MM.1S (cell line): ENCODE data around the gene FBXO38.

Experiments
- CTCF ChIP-seq: fragments of 300-600 bp; sonication (generic); IDR thresholded peaks from 2 replicates; pipeline ENCODE4 v1.5.1; 2016; ENCODE audit warnings: antibody characterized with exemption, low read length, mixed read lengths
- EZH2 ChIP-seq: fragments of 300-600 bp; sonication (generic); optimal IDR thresholded peaks from 2 replicates; pipeline ENCODE3; 2017; ENCODE audit warnings: low read depth, mild to moderate bottlenecking, antibody characterized with exemption, low read length, mixed read lengths

GRCh38 chr5:148443998-148444397, 60.2 kb downstream of the FBXO38 start:
- peak; percentile 73 for TF ChIP-seq CTCF
- TF ChIP-seq EZH2 = no peak
